Keratinocyte (primary cell): ENCODE results near the gene RER1. TPM values are rescaled to one million over a fixed set of nuclear protein-coding genes. Genes with fewer than 3 reads are reported as not detected.

Source experiments
- DNase-seq: peaks from one replicate; pipeline ENCODE4 v3.0.0-alpha.2; 2011; ENCODE audit warnings: low read depth, missing footprints, low spot score
- FAIRE-seq: peaks from 2 replicates; lab custom pipeline; 2011; peaks lifted over from hg19 to GRCh38; lab: Jason Lieb, UNC
- H2AFZ ChIP-seq: 2 replicates; pipeline ENCODE4 v1.6.0; 2012; ENCODE audit warnings: low read length, control low read depth, inconsistent platforms; ENCODE audit not compliant: control insufficient read depth
- H3K27ac ChIP-seq: 2 replicates; pipeline ENCODE4 v1.5.1; 2011; ENCODE audit warnings: low read length; ENCODE audit not compliant: control insufficient read depth, insufficient read depth
- H3K27me3 ChIP-seq: 3 replicates; pipeline ENCODE4 v1.6.0; 2011; ENCODE audit warnings: low read length; ENCODE audit not compliant: control insufficient read depth, insufficient read depth; ENCODE audit errors: extremely low read depth
- H3K36me3 ChIP-seq, 2 experiments: 2 replicates in 1 of 2; 3 replicates in 1 of 2; pipeline ENCODE4 v1.5.1; 2011; ENCODE audit warnings: low read length in 2 of 2, mild to moderate bottlenecking in 1 of 2; ENCODE audit not compliant: control insufficient read depth in 2 of 2, insufficient read depth in 2 of 2; ENCODE audit errors: extremely low read depth in 1 of 2
- H3K4me1 ChIP-seq: 3 replicates; pipeline ENCODE4 v1.5.1; 2011; ENCODE audit warnings: low read length; ENCODE audit not compliant: control insufficient read depth, insufficient read depth; ENCODE audit errors: extremely low read depth
- H3K4me2 ChIP-seq: 3 replicates; pipeline ENCODE4 v1.6.0; 2011; ENCODE audit warnings: low read depth, low read length; ENCODE audit not compliant: control insufficient read depth, insufficient read depth; ENCODE audit errors: extremely low read depth
- H3K4me3 ChIP-seq, 3 experiments: fragments of 200-600 bp in 1 of 3; sonication (generic) in 1 of 3; 2 replicates in 2 of 3; 3 replicates in 1 of 3; pipeline ENCODE4 v1.5.1; 2011 to 2016; ENCODE audit warnings: low read length in 3 of 3, mild to moderate bottlenecking in 3 of 3, control low read depth in 2 of 3, inconsistent platforms in 1 of 3, low read depth in 1 of 3, mixed read lengths in 1 of 3, mixed run types in 1 of 3, moderate library complexity in 1 of 3; ENCODE audit not compliant: control insufficient read depth in 2 of 3, insufficient read depth in 2 of 3; ENCODE audit errors: extremely low read depth in 1 of 3
- H3K79me2 ChIP-seq: 2 replicates; pipeline ENCODE4 v1.6.0; 2012; ENCODE audit warnings: low read length; ENCODE audit not compliant: control insufficient read depth, insufficient read depth
- H3K9ac ChIP-seq: 3 replicates; pipeline ENCODE4 v1.6.0; 2011; ENCODE audit warnings: low read length; ENCODE audit not compliant: control insufficient read depth, insufficient read depth; ENCODE audit errors: extremely low read depth
- H3K9me1 ChIP-seq: 3 replicates; pipeline ENCODE4 v1.6.0; 2011; ENCODE audit warnings: low read length; ENCODE audit not compliant: control insufficient read depth, insufficient read depth; ENCODE audit errors: extremely low read depth
- H3K9me3 ChIP-seq: 2 replicates; pipeline ENCODE4 v1.5.1; 2012; ENCODE audit warnings: low read depth, low read length; ENCODE audit not compliant: control insufficient read depth
- H4K20me1 ChIP-seq: 3 replicates; pipeline ENCODE4 v1.6.0; 2011; ENCODE audit warnings: low read length; ENCODE audit not compliant: control insufficient read depth, insufficient read depth; ENCODE audit errors: extremely low read depth
- EZH2 ChIP-seq: IDR thresholded peaks from one replicate; pipeline ENCODE4 v1.6.1; 2012; ENCODE audit warnings: inconsistent platforms, mild to moderate bottlenecking, low read length, moderate library complexity
- dilution Hi-C: fragments of 300-500 bp; cut with MboI; formaldehyde crosslinking; loops from one replicate; pipeline ENCODE4 v1.7.0; 2020; ENCODE audit warnings: low sequenced_read_pairs; ENCODE audit not compliant: extremely low pct_ligation_motif_present
- polyA plus RNA-seq, 5 experiments: library from polyadenylated mRNA; depleted of rRNA in 3 of 5; stranded (reverse) in 3 of 5; stranded (forward) in 1 of 5; unstranded in 1 of 5; fragments of >200 nt; gene quantifications; 1 replicate in 1 of 5; 2 replicates in 3 of 5; 3 replicates in 1 of 5; pipeline versions ENCODE4 v1.2.1 to v1.2.3, GENCODE V29; 2011 to 2012; ENCODE audit warnings: missing spikeins in 2 of 5, low read depth in 1 of 5, low replicate concordance in 1 of 5
- TF ChIP-seq, protein P1 (sequence below), 3 experiments: IDR thresholded peaks in 1 of 3; conservative IDR thresholded peaks in 1 of 3; optimal IDR thresholded peaks in 1 of 3; 2 replicates in 2 of 3; 3 replicates in 1 of 3; pipeline versions ENCODE3 to v1.5.1; 2011; ENCODE audit warnings: low read length in 3 of 3, mild to moderate bottlenecking in 3 of 3, moderate library complexity in 2 of 3, control low read depth in 1 of 3, inconsistent platforms in 1 of 3; ENCODE audit not compliant: insufficient read depth in 2 of 3; ENCODE audit errors: extremely low read depth in 1 of 3

The RER1 gene
- polyA plus RNA-seq, 1 donor (not counting 4 experiments of a cell fraction or from before 2014, with no cell fraction given): 297 TPM

DNA sequence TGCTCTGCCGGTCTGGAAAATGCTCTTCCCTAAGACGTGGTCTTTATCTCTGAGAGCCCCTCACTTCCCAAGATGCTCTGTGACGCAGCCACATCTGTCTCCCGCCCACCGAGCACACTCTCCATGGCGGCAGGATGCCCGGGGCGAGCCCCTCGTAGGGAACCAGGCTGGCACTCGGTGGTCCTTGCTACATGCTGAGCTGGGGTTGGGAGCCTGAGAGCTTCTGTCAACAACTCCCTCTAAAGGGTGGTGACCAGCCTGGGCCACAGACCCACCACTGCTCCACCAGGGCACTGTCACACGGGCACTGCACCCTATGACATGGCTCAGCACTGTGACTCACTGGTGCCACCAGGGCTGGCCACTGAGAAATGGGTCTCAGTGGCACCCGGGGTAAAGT, 18.1 kb downstream of the RER1 start:
- Histone ChIP-seq H2AFZ (no peak overlapping the region), H4K20me1 (no peaks in the 10 kb centered on the region), H3K27ac (no peak overlapping the region), H3K36me3 (peaks cover 8 to 21% of the 10 kb centered on the region in 2 experiments), H3K9me1 (no peaks in the 10 kb centered on the region), H3K9me3 (no peaks in the 10 kb centered on the region), H3K9ac (no peak overlapping the region), H3K4me3 (no peak overlapping the region), H3K27me3 (no peaks in the 10 kb centered on the region), H3K4me2 (no peak overlapping the region), H3K79me2 (peaks cover 9% of the 10 kb centered on the region), H3K4me1 (peaks cover 20% of the 10 kb centered on the region)
- TF ChIP-seq, protein P1, sequence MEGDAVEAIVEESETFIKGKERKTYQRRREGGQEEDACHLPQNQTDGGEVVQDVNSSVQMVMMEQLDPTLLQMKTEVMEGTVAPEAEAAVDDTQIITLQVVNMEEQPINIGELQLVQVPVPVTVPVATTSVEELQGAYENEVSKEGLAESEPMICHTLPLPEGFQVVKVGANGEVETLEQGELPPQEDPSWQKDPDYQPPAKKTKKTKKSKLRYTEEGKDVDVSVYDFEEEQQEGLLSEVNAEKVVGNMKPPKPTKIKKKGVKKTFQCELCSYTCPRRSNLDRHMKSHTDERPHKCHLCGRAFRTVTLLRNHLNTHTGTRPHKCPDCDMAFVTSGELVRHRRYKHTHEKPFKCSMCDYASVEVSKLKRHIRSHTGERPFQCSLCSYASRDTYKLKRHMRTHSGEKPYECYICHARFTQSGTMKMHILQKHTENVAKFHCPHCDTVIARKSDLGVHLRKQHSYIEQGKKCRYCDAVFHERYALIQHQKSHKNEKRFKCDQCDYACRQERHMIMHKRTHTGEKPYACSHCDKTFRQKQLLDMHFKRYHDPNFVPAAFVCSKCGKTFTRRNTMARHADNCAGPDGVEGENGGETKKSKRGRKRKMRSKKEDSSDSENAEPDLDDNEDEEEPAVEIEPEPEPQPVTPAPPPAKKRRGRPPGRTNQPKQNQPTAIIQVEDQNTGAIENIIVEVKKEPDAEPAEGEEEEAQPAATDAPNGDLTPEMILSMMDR (optimal IDR thresholded peaks at IDR 0.05 in 1 of 3, IDR thresholded peaks at IDR 0.05 in 1 of 3, conservative IDR thresholded peaks at IDR 0.05 in 1 of 3; ENCODE audit: extremely low read depth in 1 of 3, insufficient read depth in 2 of 3, low read length in 3 of 3): no peak
- no peak for TF ChIP-seq EZH2
- dilution Hi-C loops: loop anchor here (25.0 kb wide), 1 partner anchor 1003 kb away; no protein-coding TSS in a partner anchor
- FAIRE-seq: no peak
- no peak for DNase-seq

DNA sequence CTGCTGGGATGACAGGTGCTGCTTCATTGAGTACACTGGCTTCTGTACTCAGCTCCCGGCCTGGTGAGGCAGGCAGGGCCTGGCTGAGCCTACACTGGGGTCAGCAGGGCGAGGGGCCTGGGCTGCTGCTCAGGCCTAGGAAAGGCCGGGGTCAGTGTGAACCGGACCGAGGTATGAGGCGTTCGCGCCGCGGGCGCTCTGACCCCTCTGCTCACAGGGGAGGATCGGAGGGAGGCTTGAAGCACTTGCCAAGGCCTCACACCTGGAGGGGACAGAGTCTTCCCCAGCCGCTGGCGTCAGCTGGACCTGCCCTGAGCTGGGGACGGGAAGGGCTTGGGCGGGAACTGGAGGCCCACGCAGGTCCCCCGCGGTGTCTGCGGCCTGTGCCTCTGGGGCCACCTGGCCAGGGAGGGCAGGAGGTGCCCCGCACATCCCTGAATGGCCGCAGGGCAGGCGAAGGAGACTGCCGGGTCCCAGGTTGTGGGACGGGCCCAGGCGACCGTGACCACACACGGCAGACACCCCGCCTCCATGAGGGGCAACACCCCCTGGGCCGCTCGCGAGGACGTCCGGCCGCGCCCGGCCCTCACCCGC, 20.3 kb downstream of the RER1 start:
- H3K27me3 ChIP-seq: no peaks in the 10 kb centered on the region
- H4K20me1 ChIP-seq: no peaks in the 10 kb centered on the region
- no peaks in the 10 kb centered on the region for H3K9me1 ChIP-seq
- H3K9ac ChIP-seq: peak overlapping the region; percentile 87
- peaks cover 9% of the 10 kb centered on the region for H3K79me2 ChIP-seq
- no peak for FAIRE-seq
- dilution Hi-C loops: loop anchor here (25.0 kb wide), 1 partner anchor 1000 kb away; no protein-coding TSS in a partner anchor
- H2AFZ ChIP-seq: peak overlapping the region; percentile 68
- H3K9me3 ChIP-seq: no peaks in the 10 kb centered on the region
- peak overlapping the region; percentile 91 for H3K4me2 ChIP-seq
- peaks cover 7 to 11% of the 10 kb centered on the region in 2 experiments for H3K36me3 ChIP-seq
- no peak for TF ChIP-seq EZH2
- TF ChIP-seq, protein P1 (optimal IDR thresholded peaks at IDR 0.05 in 1 of 3, IDR thresholded peaks at IDR 0.05 in 1 of 3, conservative IDR thresholded peaks at IDR 0.05 in 1 of 3; ENCODE audit: extremely low read depth in 1 of 3, insufficient read depth in 2 of 3, low read length in 3 of 3): no peak
- peaks cover 34% of the 10 kb centered on the region for H3K4me1 ChIP-seq
- peak overlapping the region; percentile 69 for H3K27ac ChIP-seq
- no peak for DNase-seq
- peak overlapping the region; percentile 83 to 85 (median 85) for H3K4me3 ChIP-seq
